A673 (cell line): ENCODE measurements around the gene MAGI3. TPM values are rescaled to one million over a fixed set of nuclear protein-coding genes. Genes with fewer than 3 reads are reported as not detected.

Source experiments
- BruUV-seq: library from RNA; stranded (reverse); fragments of 400-500 nt; replicated peaks from 2 replicates; lab custom pipeline; 2021; lab: Mats Ljungman, UMichigan
- CTCF ChIA-PET: fragments of 300-600 bp; sonication (Branson Sonifier 250); formaldehyde crosslinking; loops from one replicate; lab custom pipeline; 2022; ENCODE audit warnings: antibody characterized with exemption; lab: Charles Lee
- POLR2A ChIA-PET: fragments of 300-600 bp; sonication (Branson Sonifier 250); formaldehyde crosslinking; loops from one replicate; lab custom pipeline; 2022; ENCODE audit warnings: antibody characterized with exemption; ENCODE audit not compliant: low non-redundant PET; lab: Charles Lee
- DNase-seq: peaks from one replicate; pipeline ENCODE4 v3.0.0-alpha.2; 2015; ENCODE audit warnings: low spot score
- H3K27ac ChIP-seq: fragments of 200-600 bp; sonication (generic); 2 replicates; pipeline ENCODE4 v1.5.1; 2016; ENCODE audit warnings: mixed run types, low read depth, mild to moderate bottlenecking, mixed read lengths, antibody characterized with exemption, low read length; ENCODE audit not compliant: poor library complexity, severe bottlenecking
- H3K27me3 ChIP-seq: fragments of 200-600 bp; sonication (generic); replicated peaks from 2 replicates; pipeline ENCODE4 v1.6.1; 2017; ENCODE audit warnings: mixed run types, low read depth, mild to moderate bottlenecking, mixed read lengths, antibody characterized with exemption, low read length; ENCODE audit not compliant: insufficient read depth, poor library complexity
- H3K36me3 ChIP-seq: fragments of 200-600 bp; sonication (generic); 2 replicates; pipeline ENCODE4 v1.6.1; 2016; ENCODE audit warnings: mixed run types, mild to moderate bottlenecking, mixed read lengths, antibody characterized with exemption, low read length; ENCODE audit not compliant: insufficient read depth, poor library complexity, severe bottlenecking
- H3K4me1 ChIP-seq: fragments of 200-600 bp; sonication (generic); 2 replicates; pipeline ENCODE4 v1.6.1; 2017; ENCODE audit warnings: mixed run types, mild to moderate bottlenecking, mixed read lengths, antibody characterized with exemption, low read length; ENCODE audit not compliant: insufficient read depth, poor library complexity, severe bottlenecking
- H3K4me3 ChIP-seq: fragments of 200-600 bp; sonication (generic); 2 replicates; pipeline ENCODE4 v1.5.1; 2016; ENCODE audit warnings: low read depth, mixed run types, mild to moderate bottlenecking, mixed read lengths, low read length; ENCODE audit not compliant: poor library complexity, severe bottlenecking
- H3K9me3 ChIP-seq: fragments of 200-600 bp; sonication (generic); 2 replicates; pipeline ENCODE4 v1.6.1; 2016; ENCODE audit warnings: mixed run types, low read depth, mild to moderate bottlenecking, mixed read lengths, antibody characterized with exemption, low read length; ENCODE audit not compliant: poor library complexity, severe bottlenecking
- EZH2 ChIP-seq: fragments of 200-600 bp; sonication (generic); IDR thresholded peaks from 2 replicates; pipeline ENCODE4 v1.6.1; 2017; ENCODE audit warnings: borderline replicate concordance, low read depth, mild to moderate bottlenecking, mixed read lengths, antibody characterized with exemption, low read length; ENCODE audit not compliant: poor library complexity, severe bottlenecking
- intact Hi-C: fragments of 100-400 bp; cut with micrococcal nuclease; formaldehyde crosslinking; loops from one replicate; pipeline ENCODE4 v1.10.0; 2022; ENCODE audit not compliant: unreplicated experiment
- total RNA-seq: library from RNA; stranded (reverse); gene quantifications from 2 replicates; pipeline ENCODE4 v1.2.3, GENCODE V29; 2021
- TF ChIP-seq, protein P1 (sequence below): fragments of 300-800, 200-600 bp; sonication (generic); conservative IDR thresholded peaks from 2 replicates; pipeline ENCODE4 v1.5.1; 2017; ENCODE audit warnings: low read depth, mild to moderate bottlenecking, antibody characterized with exemption, low read length, moderate library complexity, mixed read lengths

MAGI3 gene
- total RNA-seq, 1 experiment from 2014 or later: 5.1 TPM

DNA sequence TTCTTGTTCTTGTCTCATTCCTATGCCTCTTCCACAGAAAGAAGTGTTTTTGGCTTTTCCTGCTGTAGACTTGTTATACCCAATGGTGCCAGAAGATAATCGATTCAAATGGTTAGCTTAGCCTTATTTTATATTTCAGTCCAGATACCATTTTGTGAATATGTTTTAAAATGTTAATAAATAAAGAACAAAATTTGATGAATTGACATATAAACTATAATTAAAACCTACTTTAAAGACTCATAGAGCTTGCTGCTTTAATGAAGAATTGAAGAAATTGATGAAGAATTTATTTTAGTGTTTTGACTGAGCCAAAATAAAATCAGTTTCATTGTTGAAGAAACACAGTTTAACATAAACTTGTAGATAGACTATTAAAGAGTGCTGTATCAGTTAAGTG, 152.8 kb downstream of the MAGI3 start:
- DNase-seq: no peak
- Histone ChIP-seq H3K27ac (no peak overlapping the region), H3K27me3 (no peaks in the 10 kb centered on the region), H3K9me3 (no peaks in the 10 kb centered on the region), H3K4me1 (no peaks in the 10 kb centered on the region), H3K36me3 (no peaks in the 10 kb centered on the region), H3K4me3 (no peak overlapping the region)
- no TSS peak for BruUV-seq
- POLR2A ChIA-PET: no interaction called here
- intact Hi-C loops: no loop called here
- no peak for TF ChIP-seq EZH2
- TF ChIP-seq, protein P1, sequence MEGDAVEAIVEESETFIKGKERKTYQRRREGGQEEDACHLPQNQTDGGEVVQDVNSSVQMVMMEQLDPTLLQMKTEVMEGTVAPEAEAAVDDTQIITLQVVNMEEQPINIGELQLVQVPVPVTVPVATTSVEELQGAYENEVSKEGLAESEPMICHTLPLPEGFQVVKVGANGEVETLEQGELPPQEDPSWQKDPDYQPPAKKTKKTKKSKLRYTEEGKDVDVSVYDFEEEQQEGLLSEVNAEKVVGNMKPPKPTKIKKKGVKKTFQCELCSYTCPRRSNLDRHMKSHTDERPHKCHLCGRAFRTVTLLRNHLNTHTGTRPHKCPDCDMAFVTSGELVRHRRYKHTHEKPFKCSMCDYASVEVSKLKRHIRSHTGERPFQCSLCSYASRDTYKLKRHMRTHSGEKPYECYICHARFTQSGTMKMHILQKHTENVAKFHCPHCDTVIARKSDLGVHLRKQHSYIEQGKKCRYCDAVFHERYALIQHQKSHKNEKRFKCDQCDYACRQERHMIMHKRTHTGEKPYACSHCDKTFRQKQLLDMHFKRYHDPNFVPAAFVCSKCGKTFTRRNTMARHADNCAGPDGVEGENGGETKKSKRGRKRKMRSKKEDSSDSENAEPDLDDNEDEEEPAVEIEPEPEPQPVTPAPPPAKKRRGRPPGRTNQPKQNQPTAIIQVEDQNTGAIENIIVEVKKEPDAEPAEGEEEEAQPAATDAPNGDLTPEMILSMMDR: no peak
- CTCF ChIA-PET: no interaction called here

DNA sequence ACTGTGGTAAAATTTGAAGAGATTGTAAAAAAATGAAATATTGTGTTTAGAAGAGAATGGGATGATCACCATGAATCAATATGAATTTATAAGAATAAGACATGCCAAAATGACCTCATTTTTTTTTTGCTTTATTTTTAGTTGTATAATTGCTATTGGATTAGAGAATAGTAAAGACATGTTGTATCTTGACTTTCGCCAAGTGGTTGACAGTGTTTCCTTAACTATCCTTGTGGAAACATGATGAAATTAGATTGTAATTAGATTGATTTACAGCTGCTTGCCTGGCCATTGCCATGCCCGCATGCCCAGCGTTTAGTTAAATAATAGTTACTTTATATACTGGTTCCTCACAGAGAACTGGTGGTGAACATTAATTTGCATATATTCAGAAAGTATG, 154.9 kb downstream of the MAGI3 start:
- Histone ChIP-seq H3K27me3 (no peaks in the 10 kb centered on the region), H3K4me1 (no peaks in the 10 kb centered on the region), H3K36me3 (no peaks in the 10 kb centered on the region), H3K4me3 (no peak overlapping the region), H3K27ac (no peak overlapping the region), H3K9me3 (no peaks in the 10 kb centered on the region)
- TF ChIP-seq, protein P1: no peak
- TF ChIP-seq EZH2: no peak
- POLR2A ChIA-PET: no interaction called here
- intact Hi-C loops: no loop called here
- no peak for DNase-seq
- BruUV-seq: no TSS peak
- CTCF ChIA-PET: no interaction called here

- DNase-seq: no peak
- BruUV-seq: no TSS peak
- intact Hi-C loops: no loop called here
- CTCF ChIA-PET: no interaction called here
- no peak for TF ChIP-seq EZH2
- TF ChIP-seq, protein P1: no peak
- H3K27ac ChIP-seq: no peak overlapping the region
- H3K9me3 ChIP-seq: no peaks in the 10 kb centered on the region
- H3K4me3 ChIP-seq: no peak overlapping the region
- H3K27me3 ChIP-seq: no peaks in the 10 kb centered on the region
- no peaks in the 10 kb centered on the region for H3K4me1 ChIP-seq
- no peaks in the 10 kb centered on the region for H3K36me3 ChIP-seq
- POLR2A ChIA-PET: no interaction called here
Measured at GRCh38 chr1:113545626-113546025, 155.3 kb downstream of the MAGI3 start.
